Measurements from ENCODE around the gene KIAA1671.

Gene KIAA1671

DNA sequence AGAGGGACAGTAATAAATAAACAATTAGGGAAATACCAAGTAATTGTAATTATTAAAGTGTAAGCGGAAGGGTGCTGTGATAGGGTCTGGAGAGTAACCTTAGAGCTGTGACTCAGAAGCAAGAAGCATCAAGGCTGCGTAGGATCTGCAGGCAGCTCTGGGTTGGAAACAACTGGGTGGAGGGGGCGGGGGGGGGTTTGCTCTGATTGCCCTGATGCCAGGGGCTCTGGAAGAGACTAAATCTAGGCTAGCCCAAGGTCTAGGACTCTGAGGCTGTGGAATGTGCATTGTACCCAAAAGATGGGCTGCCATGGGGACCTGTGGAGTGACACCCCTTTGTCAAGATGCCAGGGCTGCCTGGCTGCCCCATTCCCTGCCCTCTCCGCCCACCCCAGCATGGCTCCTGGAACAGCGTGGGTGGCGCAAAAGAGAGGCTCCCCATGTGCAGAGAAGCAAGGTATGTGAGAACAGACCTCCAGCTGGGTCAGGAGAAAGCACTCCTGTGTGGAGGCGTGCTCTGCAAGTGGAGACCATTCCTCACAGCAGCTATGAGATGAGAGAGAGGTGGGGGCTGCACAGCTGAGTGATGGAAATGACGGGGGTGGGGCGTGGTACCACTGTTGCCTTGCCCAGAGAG is 146.0 kb downstream of the KIAA1671 start:
- no peak overlapping the region for H3K4me3 ChIP-seq (replicated peaks in 1 of 2; ENCODE audit: low read depth in 2 of 2, low read length in 2 of 2)
- TF ChIP-seq CTCF (IDR thresholded peaks at IDR 0.05; ENCODE audit: low read depth, low read length), result no peak
- DNase-seq (ENCODE audit: low read depth in 2 of 2), result no peak

DNA sequence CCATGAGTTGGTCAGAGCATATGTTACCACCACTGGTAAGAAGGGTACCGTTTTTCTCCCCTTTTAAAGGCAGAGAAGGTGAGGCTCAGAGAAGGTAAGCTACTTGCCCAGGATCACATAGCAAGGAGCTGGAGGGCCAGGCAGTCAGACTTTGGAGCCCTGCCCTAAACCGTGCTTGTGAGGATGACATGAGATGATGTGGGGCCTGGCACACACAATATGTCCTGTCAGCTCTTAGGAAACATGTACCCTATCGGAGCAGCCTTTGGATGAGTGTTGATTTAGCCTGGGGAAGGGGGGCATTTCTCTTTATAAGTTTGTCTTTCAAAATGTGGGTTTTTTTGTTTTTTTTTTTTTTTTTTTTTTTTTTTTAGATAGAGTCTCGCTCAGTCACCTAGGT is 146.7 kb downstream of the KIAA1671 start:
- no peak for TF ChIP-seq CTCF (IDR thresholded peaks at IDR 0.05; ENCODE audit: low read depth, low read length)
- no peak overlapping the region for H3K4me3 ChIP-seq (replicated peaks in 1 of 2; ENCODE audit: low read depth in 2 of 2, low read length in 2 of 2)
- no peak for DNase-seq (ENCODE audit: low read depth in 2 of 2)

DNA sequence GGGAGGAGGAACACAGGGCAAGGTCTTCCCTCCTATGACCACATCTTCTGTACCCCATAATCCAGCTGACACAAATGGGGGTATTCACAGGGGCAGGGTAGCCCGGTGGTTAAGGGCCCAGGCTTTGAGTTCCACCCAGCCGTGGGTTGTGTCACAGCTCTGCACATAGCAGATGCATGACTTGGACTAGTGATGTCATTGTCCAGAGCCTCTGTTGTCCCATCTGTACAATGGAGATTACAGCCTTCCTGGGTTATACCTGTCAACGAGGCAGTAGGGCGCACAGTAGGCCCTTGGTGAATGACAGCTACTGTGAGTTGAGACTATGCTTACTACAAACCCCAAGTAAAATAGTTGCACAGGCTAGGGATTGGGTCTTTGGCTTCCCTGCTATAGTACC is 147.9 kb downstream of the KIAA1671 start:
- no peak overlapping the region for H3K4me3 ChIP-seq (replicated peaks in 1 of 2; ENCODE audit: low read depth in 2 of 2, low read length in 2 of 2)
- no peak for TF ChIP-seq CTCF (IDR thresholded peaks at IDR 0.05; ENCODE audit: low read depth, low read length)
- DNase-seq (ENCODE audit: low read depth in 2 of 2), result no peak

DNA sequence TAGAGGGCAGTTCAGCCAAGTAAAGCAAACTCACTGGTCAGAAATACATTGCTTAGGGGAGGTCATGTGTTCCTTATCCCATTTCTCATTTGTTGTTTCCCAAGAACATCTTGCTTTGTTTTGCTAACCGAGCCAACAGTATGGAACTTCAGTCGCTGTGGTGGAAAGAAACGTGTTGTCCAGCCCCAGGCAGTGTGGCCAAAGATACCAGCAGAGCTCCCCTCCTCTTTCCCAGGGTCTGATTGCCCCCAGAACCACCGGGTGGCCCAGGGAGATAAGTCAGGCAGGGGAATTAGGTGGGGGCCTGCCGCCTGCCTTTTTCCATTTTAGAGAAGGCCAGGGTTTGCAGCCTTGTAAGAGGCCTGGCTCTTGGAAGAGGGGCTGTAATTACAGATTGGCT is 148.4 kb downstream of the KIAA1671 start:
- H3K4me3 ChIP-seq (replicated peaks in 1 of 2; ENCODE audit: low read depth in 2 of 2, low read length in 2 of 2), result no peak overlapping the region
- no peak for DNase-seq (ENCODE audit: low read depth in 2 of 2)
- TF ChIP-seq CTCF (IDR thresholded peaks at IDR 0.05; ENCODE audit: low read depth, low read length), result no peak

GRCh38 chr22:25101501-25101900 is 149.0 kb downstream of the KIAA1671 start:
- TF ChIP-seq CTCF (IDR thresholded peaks at IDR 0.05; ENCODE audit: low read depth, low read length), result no peak
- H3K4me3 ChIP-seq (replicated peaks in 1 of 2; ENCODE audit: low read depth in 2 of 2, low read length in 2 of 2), result no peak overlapping the region
- DNase-seq (ENCODE audit: low read depth in 2 of 2), result no peak

GRCh38 chr22:25101986-25102385 is 149.5 kb downstream of the KIAA1671 start:
- H3K4me3 ChIP-seq (replicated peaks in 1 of 2; ENCODE audit: low read depth in 2 of 2, low read length in 2 of 2), result no peak overlapping the region
- no peak for TF ChIP-seq CTCF (IDR thresholded peaks at IDR 0.05; ENCODE audit: low read depth, low read length)
- no peak for DNase-seq (ENCODE audit: low read depth in 2 of 2)

DNA sequence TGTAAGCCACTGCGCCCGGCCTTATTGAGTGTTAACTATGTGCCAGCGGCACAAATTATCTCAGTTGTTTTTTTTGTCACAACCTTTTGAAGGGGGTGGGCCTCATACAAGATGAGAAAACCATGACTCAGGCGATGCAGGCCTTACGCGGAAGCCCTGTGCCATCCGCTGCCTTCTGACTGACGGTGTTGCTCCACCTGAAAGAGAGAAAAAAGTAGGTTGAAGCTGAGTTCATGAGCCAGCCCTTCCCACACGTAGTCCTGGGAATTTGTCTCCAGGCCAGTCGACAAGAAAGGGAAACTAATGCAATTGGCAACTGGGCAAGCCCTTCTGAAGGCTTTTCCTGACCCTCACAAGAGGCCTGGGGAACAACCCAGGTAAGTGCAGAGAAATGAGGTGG is 150.2 kb downstream of the KIAA1671 start:
- TF ChIP-seq CTCF (IDR thresholded peaks at IDR 0.05; ENCODE audit: low read depth, low read length), result no peak
- DNase-seq (ENCODE audit: low read depth in 2 of 2), result no peak
- H3K4me3 ChIP-seq (replicated peaks in 1 of 2; ENCODE audit: low read depth in 2 of 2, low read length in 2 of 2), result no peak overlapping the region
